C4-2B (cell line): Measurements from ENCODE around the gene TTC14.

ENCODE experiments used
- CTCF ChIP-seq: fragments of 450-650 bp; conservative IDR thresholded peaks from 2 replicates; pipeline ENCODE4 v1.5.1; 2017; ENCODE audit warnings: mild to moderate bottlenecking
- ZFX ChIP-seq: fragments of 450-650 bp; IDR thresholded peaks from 2 replicates; pipeline ENCODE4 v1.6.1; 2017

GRCh38 chr3:180646187-180646790 is 44.3 kb downstream of the TTC14 start:
- TF ChIP-seq CTCF (peak; percentile 61), ZFX (no peak)
